ENCODE data around the gene FOXL1.

- TF ChIP-seq REST (IDR thresholded peaks at IDR 0.05; ENCODE audit: insufficient read depth in 1 of 2, low read depth in 2 of 2, low read length in 2 of 2): no peak
- TF ChIP-seq TAF1 (IDR thresholded peaks at IDR 0.05; ENCODE audit: borderline replicate concordance, insufficient read depth, low read length): no peak
- no peak for TF ChIP-seq POLR2AphosphoS5 (IDR thresholded peaks at IDR 0.05; ENCODE audit: low read depth, low read length)
- TF ChIP-seq FOXP2 (optimal IDR thresholded peaks at IDR 0.05; ENCODE audit: borderline replicate concordance, extremely low read depth, extremely low read length, insufficient read depth): no peak
These were observed 9.1 kb downstream of the FOXL1 start for GRCh38 chr16:86587487-86587886.

Data from PFSK-1 (cell line).